Measurements from ENCODE around the gene INTS7.

Gene INTS7

GRCh38 chr1:212035123-212035834, at the start of gene INTS7, which contains the start of gene DTL:
Gene INTS7, minus strand, starts transcription at chr1:212035557. Its CDS starts 120 bp downstream, at chr1:212035437.
Gene DTL, plus strand, starts transcription at chr1:212035748. Its CDS starts 143 bp downstream, at chr1:212035891.
- DNase-seq: peak; percentile 98

- DNase-seq: no peak
These were observed 47.5 kb upstream of the INTS7 start for GRCh38 chr1:212082765-212083406.

GRCh38 chr1:212078826-212079225, 43.5 kb upstream of the INTS7 start:
- no peak for DNase-seq

- no peak for DNase-seq
These were observed 41.7 kb upstream of the INTS7 start for GRCh38 chr1:212077028-212077427.

- no peak for DNase-seq
These were observed 39.5 kb upstream of the INTS7 start for GRCh38 chr1:212074856-212075255.

- DNase-seq: no peak
These were observed 39.0 kb upstream of the INTS7 start for GRCh38 chr1:212074313-212074712.

- no peak for DNase-seq
These were observed 38.1 kb upstream of the INTS7 start for GRCh38 chr1:212073490-212073889.

- DNase-seq: no peak
These were observed 36.7 kb upstream of the INTS7 start for GRCh38 chr1:212072047-212072446.

- no peak for DNase-seq
These were observed 35.5 kb upstream of the INTS7 start for GRCh38 chr1:212070720-212071302.

GRCh38 chr1:212067787-212068186, 32.4 kb upstream of the INTS7 start:
- no peak for DNase-seq

GRCh38 chr1:212062832-212063438, 27.6 kb upstream of the INTS7 start:
- no peak for DNase-seq

- DNase-seq: no peak
These were observed 25.5 kb upstream of the INTS7 start for GRCh38 chr1:212060632-212061472.

GRCh38 chr1:212055333-212055732, 20.0 kb upstream of the INTS7 start:
- no peak for DNase-seq

GRCh38 chr1:212053993-212054392, 18.6 kb upstream of the INTS7 start:
- no peak for DNase-seq

GRCh38 chr1:212045981-212046380, 10.6 kb upstream of the INTS7 start:
- DNase-seq: no peak

GRCh38 chr1:212044851-212045250, 9.5 kb upstream of the INTS7 start:
- no peak for DNase-seq

- DNase-seq: no peak
These were observed 7.1 kb upstream of the INTS7 start for GRCh38 chr1:212042436-212042835.

GRCh38 chr1:212040629-212041412, 5.5 kb upstream of the INTS7 start:
- DNase-seq: no peak

- no peak for DNase-seq
These were observed 4.3 kb upstream of the INTS7 start for GRCh38 chr1:212039622-212040021.

GRCh38 chr1:212037900-212038299, 2.5 kb upstream of the INTS7 start:
- no peak for DNase-seq

- no peak for DNase-seq
These were observed 663 bp upstream of the INTS7 start for GRCh38 chr1:212035835-212036605.

Measured in activated T-cell treated with anti-CD3 and anti-CD28 coated beads, Interleukin-2, amount 50 U/mL, for 48 hours (primary cell).